Anterior cingulate cortex (tissue), 58 donors: ENCODE measurements around the gene PPP2R2D.
"Not testable (repeated sequence)": the region's sequence is repeated elsewhere in the genome, so short reads cannot be mapped to it uniquely, and the experiment has no call there.

Experiments
- DNase-seq, 58 donors: peaks; one replicate each; lab custom pipeline; 2025; lab: John Stamatoyannopoulos, UW

Gene PPP2R2D

GRCh38 chr10:131943021-131943814 is 42.4 kb downstream of the PPP2R2D start:
- peak in 2 of 58 donors; percentile 10 to 26 for DNase-seq

DNA sequence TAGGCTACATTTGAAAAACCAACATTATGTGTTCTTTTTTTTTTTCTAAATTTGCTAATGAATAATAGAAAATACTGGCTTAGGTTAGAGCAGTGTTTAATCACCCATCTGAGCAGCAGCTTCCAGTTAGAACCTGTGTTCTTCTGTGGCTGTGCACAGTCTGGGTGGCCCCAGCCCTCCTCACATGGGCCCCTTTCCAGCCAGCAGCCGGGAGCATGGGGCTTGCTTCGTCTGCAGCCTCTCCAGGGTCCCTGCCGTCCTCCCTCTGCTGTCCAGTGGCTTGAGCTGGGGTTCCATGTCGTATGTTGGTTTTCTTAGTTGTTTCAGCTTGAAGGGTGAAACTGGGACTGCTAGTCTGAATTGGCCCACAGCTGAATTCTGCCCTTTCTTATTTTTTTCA is 43.6 kb downstream of the PPP2R2D start:
- DNase-seq: no peak

GRCh38 chr10:131944976-131945695 is 44.3 kb downstream of the PPP2R2D start:
- no peak for DNase-seq

- DNase-seq: no peak
Measured at GRCh38 chr10:131946321-131946751, 45.5 kb downstream of the PPP2R2D start.

DNA sequence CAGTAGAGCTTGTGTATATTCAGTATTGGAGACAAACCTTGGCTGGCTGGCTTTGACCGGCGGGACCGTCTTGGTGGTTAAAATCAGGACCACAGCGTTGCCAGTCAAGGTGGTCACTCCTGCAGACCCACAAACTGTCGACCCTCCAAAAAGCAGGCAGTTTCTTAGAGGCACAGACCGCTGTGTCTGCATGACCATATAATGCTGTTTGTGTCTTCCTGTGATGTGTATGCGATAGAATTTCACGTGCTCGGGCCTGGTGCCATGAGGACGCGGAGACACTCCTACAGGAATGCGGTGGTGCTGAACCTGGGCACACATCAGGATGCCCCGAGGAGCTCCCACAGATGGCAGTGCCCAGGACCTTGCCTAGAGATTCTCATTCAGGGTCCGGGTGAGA is 46.1 kb downstream of the PPP2R2D start:
- no peak for DNase-seq

DNA sequence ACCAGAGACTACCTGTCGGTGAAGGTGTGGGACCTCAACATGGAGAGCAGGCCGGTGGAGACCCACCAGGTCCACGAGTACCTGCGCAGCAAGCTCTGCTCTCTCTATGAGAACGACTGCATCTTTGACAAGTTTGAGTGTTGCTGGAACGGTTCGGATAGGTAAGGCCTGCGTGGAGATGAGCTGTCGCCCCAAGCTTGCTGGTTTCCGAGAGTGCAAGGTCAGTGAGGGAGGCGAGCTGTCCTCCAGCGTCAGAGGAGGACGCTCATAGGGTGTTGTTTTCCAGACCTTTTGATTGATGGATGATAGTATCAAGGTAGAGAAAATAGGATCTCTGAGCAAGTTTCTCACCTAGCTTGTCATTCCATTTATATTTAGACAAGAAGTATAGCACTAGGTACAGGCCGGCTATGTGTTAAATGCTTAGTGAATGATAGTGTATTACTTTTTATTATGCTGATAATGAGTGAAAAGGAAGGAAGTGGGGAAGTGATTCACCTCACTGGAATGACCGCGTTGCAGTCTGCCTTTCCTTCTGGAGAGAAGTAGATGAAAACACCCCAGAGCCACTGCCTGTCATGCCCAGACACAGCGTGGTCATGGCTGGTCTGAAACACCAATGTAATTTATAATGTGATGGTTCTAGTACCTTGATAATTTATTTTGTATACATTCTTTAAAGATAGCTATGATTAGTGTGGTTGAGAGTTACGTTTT is 47.0 kb downstream of the PPP2R2D start:
- DNase-seq: no peak

DNA sequence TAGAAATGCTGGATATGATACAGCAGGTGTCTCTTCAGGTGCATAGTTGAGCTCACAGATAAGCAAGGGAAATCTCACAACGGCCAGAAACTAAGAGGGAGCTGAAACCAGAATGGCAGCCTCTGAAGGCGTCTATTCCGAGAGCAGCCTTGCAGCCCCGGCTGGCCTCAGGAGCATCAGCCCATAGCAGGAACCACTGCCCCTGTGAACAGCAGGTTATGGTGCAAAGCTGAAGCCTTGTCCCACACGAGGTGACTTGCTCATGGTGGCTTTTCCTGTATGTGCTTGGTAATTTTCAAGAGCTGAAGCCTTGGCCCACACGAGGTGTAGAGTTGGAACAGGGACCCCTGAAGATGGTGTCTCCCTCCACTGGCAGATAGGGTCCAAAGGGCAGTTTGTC is 47.7 kb downstream of the PPP2R2D start:
- DNase-seq: no peak

DNA sequence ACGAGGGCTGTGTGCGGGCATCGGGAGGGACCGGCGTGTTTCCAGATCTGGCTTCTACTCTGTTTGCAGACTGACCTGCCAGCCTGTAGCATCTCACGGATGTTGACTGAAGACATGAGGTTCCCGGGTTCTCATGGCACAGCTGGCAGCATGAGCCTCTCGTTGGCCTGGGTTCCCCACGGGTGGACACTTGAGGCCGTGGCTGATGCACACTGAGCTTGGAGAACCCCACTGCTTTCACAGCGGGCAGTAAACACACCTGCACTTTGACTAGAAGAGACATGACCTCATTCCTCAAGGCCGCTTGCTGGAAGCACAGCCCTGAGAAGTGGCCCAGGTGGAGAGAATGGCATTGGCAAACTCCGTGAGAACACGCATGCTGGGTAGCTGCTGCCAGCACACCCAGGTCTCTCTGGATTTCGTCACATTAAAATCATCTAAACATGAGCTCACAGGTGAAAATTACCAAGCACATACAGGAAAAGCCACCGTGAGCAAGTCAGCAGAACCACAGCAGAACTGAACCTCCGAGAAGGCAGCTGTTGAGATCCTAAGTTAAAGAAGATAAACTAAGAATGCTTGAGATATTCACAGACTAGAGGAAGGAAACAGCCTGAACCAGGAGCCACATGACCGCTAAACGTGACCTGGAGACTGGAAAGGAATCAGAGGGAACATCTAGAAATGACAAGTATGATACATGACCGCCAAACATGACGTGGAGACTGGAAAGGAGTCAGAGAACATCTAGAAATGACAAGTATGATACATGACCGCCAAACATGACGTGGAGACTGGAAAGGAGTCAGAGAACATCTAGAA is 48.4 kb downstream of the PPP2R2D start:
- no peak for DNase-seq

DNA sequence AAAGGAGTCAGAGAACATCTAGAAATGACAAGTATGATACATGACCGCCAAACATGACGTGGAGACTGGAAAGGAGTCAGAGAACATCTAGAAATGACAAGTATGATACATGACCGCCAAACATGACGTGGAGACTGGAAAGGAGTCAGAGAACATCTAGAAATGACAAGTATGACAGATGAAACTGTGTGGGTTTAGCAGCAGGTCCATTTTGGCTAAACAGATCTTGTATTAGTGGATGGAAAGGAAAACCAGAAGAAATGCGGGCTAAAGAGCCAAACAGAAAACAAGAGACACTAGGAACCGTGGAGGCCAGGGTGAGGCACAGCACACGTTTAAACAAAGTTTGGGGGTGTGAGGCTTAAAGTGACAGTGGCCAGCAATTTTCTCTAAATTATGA is 49.1 kb downstream of the PPP2R2D start:
- not testable (repeated sequence) for DNase-seq

DNA sequence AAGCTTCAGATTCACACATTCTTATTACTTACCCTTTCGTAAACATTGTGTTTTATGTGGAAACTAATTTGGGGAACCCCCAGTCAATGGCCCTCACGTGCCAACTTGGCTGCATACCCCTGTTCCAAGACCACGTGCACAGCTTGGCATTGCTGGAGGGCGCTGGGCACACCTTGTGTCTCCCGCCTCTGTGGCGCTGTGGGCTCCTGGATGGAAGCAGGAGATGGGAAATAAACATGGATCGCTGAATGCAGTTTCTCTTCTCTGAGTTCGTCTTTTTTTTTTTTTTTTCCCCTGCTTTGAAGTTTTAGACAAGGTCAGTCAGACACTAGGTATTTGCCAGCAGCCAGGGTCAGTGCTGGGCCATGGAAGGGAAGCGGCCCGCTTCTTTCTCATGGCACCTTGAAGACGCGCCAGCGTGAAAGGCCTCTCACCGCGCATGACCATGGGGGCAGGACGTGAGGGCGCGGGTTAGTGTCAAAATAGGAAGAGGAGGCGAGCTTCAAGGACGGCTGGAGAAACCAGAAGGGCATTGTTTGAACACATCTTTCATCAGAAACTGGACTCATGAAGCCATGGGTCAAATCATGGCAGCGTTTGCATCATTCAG is 53.7 kb downstream of the PPP2R2D start:
- no peak for DNase-seq

- DNase-seq: no peak
Measured at GRCh38 chr10:131955591-131956340, 55.0 kb downstream of the PPP2R2D start.

DNA sequence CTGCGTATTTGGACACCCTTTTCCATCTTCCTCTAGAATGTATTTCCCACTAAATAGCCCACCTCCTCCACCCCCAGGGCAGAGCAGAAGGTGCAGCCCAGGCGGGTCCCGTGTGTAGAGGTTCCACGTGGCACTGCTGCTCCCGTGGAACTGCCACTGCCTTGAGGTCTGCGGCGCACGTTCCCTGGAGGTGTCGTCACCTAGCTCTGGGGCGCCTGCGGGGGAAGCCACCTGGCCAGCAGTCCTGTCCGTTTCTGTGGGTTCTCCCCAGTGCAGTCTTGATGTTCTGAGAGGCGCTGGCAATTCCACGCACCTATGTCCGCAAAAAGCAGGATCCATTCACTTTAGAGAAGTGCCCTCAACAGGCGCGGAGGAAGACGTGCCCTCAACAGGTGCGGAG is 59.0 kb downstream of the PPP2R2D start:
- no peak for DNase-seq

DNA sequence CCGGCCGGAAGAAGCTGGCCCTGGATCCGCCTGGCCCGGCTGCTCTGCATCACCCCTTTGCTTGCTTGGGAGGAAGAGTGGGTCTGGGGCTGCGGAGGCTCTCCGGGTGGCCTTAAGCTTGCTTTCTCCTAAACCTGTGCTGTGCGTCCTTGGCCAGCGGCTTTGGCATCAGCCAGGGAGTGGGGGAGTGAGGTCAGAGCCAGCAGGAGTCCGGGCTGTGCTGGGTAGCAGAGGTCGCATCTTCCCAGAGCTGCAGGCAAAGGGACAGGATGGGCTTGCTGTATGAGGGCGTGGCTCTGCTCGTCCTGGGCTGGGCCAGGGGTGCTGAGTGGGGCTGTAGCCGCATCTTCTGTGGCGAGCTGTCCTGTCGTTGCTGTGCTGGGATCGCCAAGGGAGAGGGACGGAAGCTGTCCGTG is 59.8 kb downstream of the PPP2R2D start:
- no peak for DNase-seq

DNA sequence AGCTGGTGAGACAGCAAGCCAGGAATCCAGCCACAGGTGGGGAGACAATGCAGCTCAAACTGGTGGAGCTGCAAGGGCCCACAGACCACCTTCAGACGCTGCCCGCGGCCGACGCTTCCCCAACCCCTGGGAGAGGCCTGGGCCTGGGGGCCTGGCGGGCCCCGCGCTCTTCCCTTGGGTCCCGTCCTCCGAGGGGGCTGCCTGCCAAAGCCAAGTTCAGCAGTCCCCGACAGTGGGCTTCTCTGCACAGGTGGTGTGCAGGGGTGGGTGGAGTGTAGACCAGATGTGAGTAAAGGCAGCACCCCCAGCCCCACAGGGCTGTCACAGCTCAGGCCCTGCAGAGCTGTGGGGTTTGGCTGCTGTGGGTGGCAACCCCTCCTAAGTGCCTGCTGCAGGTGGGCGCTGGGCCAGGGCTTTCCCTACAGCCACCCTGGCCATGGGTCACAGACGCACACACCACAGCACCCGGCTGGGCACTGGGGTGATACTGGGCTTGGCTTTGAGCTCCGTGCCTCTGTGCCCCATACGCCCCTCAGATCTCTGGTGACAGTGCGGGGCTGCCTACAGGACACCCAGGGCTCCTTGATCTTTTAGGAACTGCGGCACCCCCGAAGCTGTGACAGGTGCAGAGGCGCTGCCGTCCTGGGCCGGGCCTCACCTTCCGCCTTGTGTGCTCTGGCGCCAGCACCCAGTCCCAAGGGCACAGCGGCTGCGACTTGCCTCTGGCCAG is 60.4 kb downstream of the PPP2R2D start:
- no peak for DNase-seq

DNA sequence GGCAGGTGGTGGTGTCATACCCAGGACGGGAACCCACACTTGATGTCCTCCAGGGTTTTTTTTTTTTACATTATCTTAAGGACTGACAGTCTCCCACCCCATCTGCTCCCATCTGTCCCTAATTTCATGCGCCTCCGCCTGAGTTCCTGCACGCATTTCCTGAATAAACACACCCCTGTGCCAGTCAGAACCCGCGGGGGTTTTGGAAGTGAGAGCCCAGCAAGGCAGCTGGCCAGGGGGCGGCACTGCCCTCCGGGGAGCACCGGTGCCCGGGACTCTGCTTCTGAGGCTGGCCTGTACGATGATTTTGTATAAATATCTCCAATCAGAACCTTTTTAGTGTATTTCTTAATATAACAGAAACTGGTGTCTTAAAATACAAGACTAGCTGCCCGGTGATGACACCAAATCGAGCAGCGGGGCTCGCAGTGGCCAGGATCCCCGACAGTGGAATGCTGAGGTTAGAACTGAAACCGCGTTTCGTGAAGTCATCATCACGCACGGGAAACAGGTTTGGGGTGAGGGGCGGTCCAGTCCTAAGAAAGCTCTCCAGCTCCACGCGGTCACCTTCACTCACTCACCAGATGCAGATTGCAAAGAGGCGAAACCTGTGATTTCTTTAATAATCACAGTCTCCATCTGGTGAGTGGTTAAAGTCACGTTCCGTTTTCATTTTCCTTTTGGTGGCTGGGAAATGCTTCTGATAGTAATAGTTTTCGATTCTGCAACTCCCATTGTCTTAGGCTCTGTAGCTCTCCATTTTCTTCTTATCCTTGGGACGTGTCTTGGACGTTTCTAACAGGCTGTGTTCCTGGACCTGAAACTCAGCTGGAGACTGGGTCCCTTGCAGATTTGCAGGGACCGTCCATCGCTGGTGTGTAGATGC is 61.2 kb downstream of the PPP2R2D start:
- peak in 8 of 58 donors; percentile 20 to 62 (median 30) for DNase-seq

GRCh38 chr10:131963350-131963749 is 62.5 kb downstream of the PPP2R2D start:
- no peak for DNase-seq

GRCh38 chr10:131963811-131964210 is 63.0 kb downstream of the PPP2R2D start:
- no peak for DNase-seq
